Stimulated activated CD8-positive, alpha-beta memory T cell treated with anti-CD3 and anti-CD28 coated beads, Interleukin-4, amount 100 ng/mL, for 48 hours (primary cell): Measurements from ENCODE around the gene PPP3CA.

ENCODE experiments used
- DNase-seq: peaks from one replicate; pipeline ENCODE4 v3.0.0-alpha.2; 2020

Gene PPP3CA

DNA sequence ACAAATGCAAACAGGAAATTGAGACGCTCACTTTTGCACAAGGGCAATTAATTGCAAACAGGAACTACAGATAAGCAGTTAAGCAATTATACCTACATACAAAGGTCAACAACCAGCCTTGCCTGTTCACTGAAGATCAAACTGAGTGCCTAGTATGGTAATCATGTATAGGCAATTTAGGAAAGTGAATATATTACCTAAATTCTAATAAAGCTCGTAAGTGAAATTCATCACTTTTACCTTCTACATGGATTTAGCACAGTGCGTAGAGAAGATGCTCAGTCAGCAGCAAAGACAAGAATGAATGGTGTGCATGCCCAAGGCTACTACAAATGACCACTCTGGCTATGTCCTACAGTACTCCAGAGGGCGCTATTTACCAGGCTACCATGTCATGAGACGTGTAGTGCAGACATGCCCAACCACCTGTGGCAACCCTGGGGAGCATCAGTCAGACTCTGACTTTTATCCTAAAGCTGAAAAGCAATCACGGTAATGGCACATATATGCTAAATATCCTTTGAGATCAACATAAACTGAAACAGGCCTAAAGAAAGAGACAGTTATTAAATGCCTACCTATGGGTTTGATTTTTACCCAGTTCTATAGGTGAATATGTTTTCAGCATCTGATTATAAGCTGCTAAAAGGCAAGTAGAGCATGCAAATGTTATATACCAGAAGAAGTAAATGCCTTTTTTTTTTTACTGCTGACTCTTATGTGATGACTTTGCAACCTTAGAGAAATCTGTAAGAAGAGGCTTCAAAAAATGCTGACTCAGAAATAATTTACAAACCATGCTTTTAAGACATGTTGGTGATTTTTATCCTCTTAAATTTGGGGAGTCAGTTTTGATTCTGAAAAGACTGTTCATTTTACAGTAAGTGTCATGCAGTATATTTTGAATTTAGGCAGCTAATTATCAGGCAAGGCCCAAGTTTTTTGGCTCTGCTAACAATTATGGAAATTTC is 178.0 kb downstream of the PPP3CA start:
- peak; percentile 62 for DNase-seq

DNA sequence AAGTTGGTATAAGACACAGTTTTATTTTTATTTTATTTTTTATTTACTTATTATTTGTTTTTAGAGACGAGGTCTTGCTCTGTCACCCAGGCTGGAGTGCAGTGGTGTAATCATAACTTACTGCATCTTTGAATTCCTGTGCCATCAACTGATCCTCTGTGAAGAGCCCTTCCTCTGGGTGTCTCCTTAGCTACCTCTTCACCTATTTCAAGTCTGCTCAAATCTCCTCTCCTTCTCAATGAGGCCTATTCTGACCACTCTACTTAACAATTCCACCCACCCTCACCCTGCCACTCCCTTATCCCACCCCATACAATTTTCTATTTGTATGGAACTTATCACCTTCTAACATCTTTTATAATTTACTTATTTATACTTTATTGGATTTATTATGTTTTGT is 183.4 kb downstream of the PPP3CA start:
- no peak for DNase-seq

DNA sequence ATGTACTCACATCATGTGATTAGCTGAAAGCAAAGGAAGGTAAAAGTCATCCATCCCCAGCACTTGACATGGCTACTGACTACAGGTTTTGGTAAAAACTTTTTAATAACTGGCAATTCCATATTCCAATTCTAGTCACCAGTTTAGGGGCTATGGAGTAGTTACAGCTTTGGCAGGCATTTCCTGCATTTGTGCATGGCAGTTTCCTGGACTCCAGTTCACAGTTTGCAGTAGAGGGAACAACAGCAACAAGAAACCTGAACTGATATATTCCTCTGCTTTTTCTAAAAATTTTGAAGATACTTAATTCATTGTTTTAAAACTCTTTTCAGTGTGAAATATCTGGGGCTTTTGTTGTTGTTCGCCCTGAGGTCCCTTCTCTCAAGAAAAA is 184.3 kb downstream of the PPP3CA start:
- no peak for DNase-seq

DNA sequence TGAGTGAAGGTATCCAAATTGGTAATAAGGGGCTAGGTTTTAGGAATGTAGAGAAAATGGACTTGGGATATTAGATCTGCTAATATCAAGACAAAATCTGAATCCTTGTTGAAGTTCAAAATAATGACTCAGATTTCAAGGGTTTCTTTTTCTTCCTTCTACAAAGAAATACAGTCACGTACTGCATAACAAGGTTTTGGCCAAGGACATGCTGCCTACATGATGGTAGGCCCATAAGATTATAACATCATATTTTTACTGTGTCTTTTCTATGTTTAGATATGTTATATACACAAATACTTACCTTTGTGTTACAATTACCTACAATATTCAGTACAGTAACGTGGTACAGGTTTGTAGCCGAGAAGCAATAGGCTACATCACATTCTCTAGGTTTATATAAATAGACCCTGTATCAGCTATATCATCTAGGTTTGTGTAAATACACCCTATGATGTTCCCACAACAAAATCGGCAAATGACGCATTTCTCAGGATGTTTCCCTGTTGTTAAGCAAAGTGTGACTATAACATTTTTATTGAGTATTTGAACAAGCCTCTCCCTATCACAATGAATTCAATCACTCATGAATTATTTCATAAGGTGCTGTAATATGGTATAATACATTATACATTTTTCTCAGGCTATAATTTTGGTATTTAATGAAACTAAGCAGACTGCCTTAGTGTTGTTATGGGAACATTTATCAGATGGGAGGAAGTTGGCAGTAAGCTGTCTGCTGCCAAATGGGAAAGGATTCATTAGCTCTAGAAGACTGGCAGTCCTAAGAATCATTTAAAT is 186.3 kb downstream of the PPP3CA start:
- no peak for DNase-seq

DNA sequence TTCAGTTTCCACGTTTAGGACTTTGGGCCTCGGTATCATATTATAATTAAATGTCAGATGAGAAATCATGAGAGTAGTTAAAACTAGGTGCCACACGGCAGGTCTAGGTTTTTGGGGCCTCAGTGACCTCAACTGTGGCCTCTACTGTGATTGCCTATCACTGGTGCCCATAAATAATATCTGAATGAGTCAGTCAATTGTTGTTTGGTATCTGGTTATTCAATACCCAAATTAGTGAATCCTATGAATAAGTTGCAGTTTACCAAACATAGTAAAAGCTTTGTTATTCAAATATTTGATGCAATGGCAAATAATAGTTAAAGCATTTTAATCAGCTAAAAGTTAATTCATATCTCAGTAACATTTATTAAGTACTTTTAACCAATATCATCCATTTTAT is 188.8 kb downstream of the PPP3CA start:
- no peak for DNase-seq

DNA sequence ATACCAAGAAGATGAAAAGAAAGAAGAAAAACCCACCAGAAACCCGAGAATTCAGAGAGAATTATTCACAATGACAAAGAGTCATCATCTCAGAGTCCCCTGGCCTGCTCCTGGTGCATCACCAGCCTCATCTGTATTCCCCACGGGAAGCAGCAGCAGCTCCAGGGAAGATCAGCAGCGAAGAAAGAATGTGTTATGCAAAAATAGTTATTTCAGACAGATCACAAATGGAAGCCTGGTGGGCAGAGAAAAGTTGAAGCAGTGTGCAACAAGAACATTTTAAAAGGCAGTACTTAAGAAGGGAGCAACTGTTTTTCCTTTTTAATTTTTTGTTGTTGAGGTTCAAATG is 189.2 kb downstream of the PPP3CA start:
- no peak for DNase-seq

DNA sequence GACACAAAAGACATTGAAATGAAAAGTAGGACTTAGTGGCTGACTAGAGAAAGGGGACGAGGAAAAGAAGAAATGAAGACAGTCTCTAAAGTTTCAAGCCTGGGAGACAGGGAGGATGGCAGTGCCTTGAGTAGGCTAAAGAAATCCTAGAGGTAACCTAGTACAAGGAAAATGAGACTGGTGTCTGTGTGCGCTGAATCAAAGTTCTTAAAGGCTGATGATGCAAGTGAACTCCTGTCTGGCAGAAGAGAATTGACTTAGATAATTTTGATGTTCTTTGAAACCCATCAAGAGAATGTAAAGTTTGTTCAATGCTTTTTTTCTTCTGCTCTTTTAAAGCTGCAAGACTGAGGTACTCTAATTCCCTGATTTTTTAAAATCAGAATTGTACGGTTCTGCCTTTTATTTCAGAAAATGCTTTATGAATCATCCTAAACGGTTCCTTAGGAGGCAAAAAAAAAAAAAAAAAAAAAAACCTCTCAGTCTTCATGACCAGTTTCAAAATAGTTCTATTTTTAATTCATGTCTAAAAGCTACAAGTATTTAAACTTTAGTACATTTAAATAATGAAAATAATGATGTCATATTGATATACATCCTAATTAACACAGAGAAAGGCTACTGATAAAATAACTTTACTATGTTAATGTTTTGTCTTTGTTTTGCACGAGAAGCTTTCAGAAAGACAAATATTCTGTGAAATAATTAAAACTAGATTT is 189.8 kb downstream of the PPP3CA start:
- no peak for DNase-seq

DNA sequence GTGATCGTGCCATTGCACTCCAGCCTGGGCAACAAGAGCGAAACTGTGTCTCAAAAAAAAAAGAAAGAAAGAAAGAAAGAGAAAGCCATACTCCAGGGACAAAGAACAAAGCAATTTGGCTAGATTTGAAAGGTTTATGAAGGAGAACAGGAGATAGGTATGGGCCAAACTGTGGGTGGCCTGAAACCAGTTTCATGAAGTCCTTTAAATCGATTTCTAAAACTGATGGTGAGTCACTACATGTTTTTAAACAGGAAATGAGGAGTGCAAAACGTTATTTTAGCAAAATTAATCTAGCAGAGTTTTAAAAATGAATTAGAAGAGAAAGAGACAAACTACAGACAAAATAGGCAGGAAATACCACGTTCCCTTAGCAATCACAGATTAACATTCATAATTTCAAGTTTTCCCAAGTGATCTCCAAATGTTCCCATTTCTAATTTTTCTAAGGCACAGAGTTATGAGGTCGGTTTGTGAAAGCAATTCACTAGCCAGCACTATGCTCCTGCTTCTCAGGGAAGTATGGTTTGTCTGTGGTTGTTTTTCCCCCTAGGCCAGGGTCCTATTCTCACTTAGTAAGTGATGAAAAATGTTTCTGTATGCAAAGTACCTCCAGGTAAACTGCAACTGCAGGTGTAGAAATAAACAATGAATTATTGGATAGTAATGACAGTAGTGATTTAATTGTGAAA is 190.6 kb downstream of the PPP3CA start:
- DNase-seq: no peak

DNA sequence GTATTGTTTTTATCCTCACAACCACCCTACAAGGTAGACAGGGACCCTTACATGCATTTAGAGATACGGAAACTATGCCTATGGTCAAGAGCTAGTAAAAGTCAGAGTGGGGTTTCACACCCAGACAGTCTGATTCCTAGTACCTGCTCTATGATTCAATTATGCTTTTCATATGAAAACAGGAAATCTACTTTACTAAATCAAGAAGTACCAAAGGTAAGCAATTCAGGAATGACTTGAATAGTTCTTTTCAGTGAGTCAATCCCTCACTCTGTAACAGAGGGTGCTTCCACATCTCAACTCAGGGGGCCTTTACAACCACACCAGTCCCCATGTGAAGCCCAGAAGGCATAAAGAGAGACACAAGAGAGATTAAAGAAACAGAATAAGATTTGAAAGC is 191.4 kb downstream of the PPP3CA start:
- no peak for DNase-seq

DNA sequence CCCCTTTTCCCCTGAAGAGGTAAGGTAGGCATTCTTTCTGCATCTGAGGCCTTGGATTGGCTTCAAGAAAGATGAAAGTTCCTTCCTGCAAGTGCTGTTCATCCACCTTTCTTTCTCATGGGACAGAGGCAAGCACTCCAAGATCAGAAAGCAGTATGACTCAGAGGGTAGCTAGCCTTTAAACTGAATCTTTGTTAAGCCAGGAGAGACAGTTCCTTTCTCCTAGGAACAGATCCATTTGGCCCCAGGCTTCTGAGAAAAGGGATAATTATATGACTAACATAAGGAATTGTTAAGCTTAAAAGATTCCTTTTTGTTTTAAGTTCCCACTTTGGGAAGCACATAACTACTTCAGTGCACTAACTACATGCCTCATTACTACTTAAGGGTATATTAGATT is 192.0 kb downstream of the PPP3CA start:
- no peak for DNase-seq

DNA sequence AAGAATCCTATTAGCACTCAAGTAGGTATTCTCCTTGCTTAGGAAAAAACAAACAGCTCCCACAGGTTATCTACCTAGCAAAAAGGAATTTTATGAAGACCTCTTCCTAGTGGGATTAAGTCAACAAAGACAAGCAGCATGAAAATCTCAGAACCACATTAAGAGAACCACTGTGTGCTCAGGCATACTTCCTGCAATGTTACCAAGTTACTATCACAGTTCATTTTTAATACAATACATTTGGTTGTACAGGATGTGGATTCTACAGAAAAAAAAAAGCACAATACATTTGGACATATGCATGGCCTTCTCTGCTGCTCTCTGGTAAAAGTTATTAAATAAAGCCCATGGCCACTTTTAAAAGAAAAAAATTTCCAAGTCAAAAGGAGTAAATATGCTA is 193.7 kb downstream of the PPP3CA start:
- no peak for DNase-seq

DNA sequence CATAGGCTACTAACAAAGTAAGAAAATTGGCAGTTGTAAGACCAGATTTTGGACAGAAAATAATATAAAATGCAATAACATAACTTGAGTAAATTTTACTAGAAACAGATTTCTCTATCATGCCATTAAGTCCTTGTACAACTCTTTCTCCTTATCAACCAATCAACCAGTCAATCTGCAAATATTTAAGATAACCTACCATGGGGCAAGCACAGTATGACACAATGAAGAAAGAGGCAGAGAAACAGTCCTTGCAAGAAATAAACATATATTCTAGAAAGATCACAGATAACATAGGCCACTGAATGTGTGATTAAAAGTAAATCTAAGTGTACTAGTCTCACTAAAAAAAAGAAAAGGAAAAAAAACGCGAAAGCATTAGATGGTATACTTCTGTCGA is 194.8 kb downstream of the PPP3CA start:
- no peak for DNase-seq

DNA sequence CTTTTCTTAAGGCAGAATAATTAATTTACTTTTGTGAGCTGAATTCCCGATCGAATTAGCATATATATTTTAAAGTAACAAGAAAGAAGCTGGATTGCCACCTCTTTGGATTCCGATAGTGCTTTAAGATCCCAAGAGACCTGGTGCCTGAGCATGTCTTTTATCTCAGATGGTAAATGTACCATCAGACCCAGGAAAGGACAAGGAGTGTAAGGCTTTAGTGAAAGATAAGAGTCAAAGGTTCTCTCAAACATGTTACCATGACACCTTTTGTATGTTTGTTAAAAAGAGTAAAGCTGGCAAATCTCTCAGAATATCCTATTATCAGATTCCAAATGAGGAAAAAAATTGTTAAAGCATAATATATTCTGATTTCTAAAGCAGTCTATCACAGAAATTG is 198.8 kb downstream of the PPP3CA start:
- no peak for DNase-seq

DNA sequence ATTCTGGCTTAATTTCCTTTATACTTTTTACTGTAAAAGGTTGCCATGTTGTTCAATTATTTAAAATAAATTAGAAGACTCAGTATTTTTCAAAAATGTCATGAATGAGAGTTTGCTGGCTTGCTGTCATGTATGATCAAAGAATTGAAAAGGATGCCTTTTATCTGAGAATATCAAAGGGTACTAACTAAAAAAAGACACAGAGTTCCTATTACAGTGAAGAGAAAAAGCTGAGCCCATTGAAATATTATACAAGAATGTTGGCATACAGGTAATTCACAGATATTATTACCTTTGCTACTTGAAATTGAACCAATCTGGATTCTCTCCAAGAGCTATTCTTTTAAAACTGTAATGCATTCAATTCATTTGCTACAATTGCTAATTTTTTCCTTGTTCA is 200.0 kb downstream of the PPP3CA start:
- DNase-seq: no peak

DNA sequence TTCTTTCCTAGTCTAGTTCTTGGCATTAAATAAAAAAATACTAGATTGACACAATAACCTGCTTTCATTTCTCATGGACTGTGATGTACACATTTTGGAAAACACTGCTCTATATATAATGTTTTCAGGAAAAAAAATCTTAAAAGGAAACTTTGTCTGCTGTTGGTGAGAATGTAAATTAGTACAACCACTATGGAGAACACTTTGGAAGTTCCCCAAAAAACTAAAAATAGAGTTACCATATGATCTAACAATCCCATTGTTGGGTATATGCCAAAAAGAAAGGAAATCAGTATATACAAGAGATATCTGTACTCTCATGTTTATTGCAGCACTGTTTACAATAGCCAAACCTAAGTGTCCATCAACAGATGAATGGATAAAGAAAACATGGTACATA is 202.3 kb downstream of the PPP3CA start:
- DNase-seq: no peak

DNA sequence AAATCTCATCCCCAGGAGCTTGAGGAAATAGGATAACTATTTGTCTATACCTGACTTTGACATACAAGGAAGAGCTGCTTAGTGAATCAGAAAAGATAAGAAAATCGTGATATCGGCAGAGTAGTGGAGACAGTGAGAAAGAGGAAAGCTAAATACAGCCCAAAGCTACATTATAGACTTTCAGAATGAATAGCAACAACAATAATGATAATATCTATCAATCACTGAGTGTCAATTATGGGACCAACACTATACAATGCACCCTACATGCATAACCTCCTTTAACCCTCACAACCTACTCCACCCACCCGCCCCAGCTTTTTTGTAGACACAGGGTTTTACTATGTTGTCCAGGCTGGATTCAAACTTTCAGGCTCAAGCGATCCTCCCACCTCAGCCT is 205.1 kb downstream of the PPP3CA start:
- DNase-seq: no peak

DNA sequence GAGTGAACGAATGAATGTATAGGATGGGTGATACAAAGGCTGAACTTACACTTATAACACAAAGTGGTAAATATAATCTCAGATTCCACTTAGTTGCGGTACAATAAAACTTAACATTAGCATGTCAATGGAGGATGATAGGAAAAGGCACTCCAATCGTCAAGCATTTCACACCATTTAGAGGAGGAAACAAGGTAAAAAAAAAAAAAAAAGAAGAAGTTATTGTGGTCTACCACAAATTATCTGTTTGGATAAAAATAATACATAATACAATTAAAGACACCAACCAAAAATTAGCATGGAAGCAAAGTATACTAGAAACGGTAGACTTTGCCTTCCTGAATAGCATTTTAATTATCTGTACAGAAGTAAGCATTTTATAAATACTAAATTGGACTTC is 205.5 kb downstream of the PPP3CA start:
- no peak for DNase-seq

DNA sequence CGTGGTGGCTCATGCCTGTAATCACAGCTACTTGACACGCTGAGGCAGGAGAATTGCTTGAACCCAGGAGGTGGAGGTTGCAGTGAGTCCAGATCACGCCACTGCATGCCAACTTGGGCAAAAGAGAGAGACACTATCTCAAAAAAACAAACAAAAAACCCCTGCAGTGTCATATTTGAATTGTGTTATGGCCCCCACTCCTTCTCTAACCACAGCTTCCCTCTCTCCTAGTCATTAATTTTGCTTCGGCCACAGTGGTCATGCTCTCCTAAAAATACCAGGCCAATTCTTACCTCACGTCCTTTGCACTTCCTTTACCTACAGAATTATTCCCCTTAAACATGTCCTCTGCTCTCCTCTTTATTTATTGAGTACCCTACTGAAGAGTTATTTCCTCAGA is 206.1 kb downstream of the PPP3CA start:
- no peak for DNase-seq

DNA sequence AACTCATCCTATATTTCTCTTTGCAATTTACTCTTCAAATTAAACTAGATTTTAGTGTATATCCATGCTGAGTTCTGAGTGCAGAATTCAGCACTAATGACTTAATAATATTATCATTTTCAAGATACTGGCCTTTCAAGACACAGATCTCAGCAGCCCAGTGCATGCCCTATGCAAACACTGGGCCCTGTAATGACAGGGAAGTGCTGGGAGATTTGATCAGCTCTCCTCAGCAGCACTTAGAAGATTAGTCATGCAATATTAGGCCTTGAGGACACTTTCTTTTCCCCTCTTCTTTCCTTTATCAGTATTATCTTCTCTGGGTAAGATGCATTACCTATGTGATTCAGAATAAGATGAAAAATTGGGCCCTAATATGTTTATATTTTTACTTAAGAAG is 207.1 kb downstream of the PPP3CA start:
- DNase-seq: no peak

DNA sequence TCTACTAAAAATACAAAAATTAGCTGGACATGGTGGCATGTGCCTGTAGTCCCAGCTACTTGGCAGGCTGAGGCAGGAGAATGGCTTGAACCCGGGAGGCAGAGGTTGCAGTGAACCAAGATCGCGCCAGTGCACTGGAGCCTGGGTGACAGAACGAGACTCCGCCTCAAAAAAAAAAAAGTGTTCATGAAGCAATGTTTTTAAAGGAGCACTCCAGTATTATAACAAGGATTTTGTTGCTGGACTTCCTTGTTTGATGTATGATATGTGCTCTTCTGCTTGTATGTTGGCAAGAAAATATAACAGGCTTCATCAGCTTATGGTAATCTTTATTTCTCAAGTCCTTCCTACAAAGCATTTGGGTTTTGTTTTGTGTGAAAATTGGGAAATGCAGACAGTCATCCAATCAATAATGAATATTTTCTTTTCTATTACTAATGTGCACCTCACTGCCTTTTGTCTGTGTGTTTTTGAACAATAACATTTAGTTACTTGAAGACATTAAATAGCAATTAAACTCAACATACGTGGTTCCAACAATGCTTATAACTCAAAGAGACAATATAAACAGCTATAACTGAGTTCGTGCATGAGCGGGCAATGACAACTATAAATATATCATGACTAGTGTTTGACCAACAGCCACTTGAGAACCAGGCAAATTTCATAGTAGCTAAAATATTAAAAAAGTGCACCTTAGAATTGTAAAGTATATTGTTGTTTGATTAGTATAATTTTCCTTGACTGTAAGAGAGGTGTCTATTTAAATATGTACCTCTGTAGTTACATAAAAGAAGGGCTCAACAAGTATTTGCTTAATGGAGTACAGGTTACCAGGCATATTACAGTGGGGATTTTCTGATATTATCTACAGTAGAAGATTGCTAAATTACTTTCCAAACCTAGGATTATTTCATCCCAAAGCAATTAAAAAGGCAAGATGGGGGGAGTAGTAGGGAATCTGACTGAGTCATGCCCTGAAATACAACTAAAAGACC is 210.7 kb downstream of the PPP3CA start:
- DNase-seq: no peak

DNA sequence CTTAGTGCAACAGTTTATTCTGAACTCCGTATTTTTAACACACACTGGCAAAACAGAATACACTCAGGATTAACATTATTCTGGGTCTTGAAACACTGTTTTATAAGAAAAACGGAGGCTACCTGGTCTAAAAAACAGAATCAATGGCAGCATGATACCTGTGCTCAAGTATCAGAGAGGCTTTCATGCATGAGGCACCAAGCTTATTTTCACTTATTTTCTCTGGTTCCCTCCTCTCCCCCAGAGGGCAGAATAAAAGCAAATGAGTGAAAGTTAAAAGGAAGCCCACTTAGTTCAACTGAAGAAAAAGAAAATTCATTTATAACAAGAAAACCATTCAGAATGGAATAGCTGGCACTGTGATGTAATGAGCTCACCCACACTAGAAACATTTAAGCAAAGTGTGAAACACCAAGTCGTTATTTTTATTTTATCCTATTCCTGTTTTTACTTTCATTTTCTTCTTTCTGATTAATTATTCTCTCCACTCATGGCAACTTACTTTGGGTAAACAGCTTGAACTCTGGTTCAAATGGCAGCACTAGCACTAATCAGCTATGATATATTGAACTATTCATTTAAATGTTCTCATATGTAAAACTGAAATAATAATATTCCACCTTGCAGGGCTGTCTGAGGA is 211.8 kb downstream of the PPP3CA start:
- no peak for DNase-seq
